Immature natural killer cell (primary cell): Measurements from ENCODE around the gene SLFN12. TPM values are rescaled to one million over a fixed set of nuclear protein-coding genes. Genes with fewer than 3 reads are reported as not detected.
"Not testable (repeated sequence)": the region's sequence is repeated elsewhere in the genome, so short reads cannot be mapped to it uniquely, and the experiment has no call there.

Source experiments
- DNase-seq, 3 donors: peaks; one replicate each; pipeline ENCODE4 v3.0.0; 2022; ENCODE audit warnings: mixed read lengths in 1 of 3
- H3K27ac Mint-ChIP-seq, 6 donors: one replicate each; pipeline ENCODE4 v1.8.0; 2020; ENCODE audit warnings: mixed read lengths in 6 of 6, mild to moderate bottlenecking in 5 of 6, inconsistent platforms in 4 of 6, moderate library complexity in 3 of 6
- H3K27me3 Mint-ChIP-seq, 3 donors: one replicate each; pipeline ENCODE4 v1.8.0; 2020 to 2021; ENCODE audit warnings: low read depth in 3 of 3, mild to moderate bottlenecking in 3 of 3, mixed read lengths in 3 of 3, moderate library complexity in 3 of 3, inconsistent platforms in 1 of 3
- H3K36me3 Mint-ChIP-seq, 3 donors: one replicate each; pipeline ENCODE4 v1.8.0; 2020; ENCODE audit warnings: mixed read lengths in 3 of 3, inconsistent platforms in 2 of 3, mild to moderate bottlenecking in 2 of 3
- H3K4me1 Mint-ChIP-seq, 2 donors: one replicate each; pipeline ENCODE4 v1.8.0; 2020; ENCODE audit warnings: inconsistent platforms in 2 of 2, mild to moderate bottlenecking in 2 of 2, mixed read lengths in 2 of 2, moderate library complexity in 1 of 2
- H3K4me3 Mint-ChIP-seq, 5 donors: one replicate each; pipeline ENCODE4 v1.8.0; 2020; ENCODE audit warnings: mild to moderate bottlenecking in 5 of 5, mixed read lengths in 5 of 5, inconsistent platforms in 3 of 5, moderate library complexity in 3 of 5
- H3K9me3 Mint-ChIP-seq, 6 donors: one replicate each; pipeline ENCODE4 v1.8.0; 2020; ENCODE audit warnings: mild to moderate bottlenecking in 6 of 6, mixed read lengths in 6 of 6, inconsistent platforms in 4 of 6, moderate library complexity in 3 of 6
- polyA plus RNA-seq, 3 donors: library from polyadenylated mRNA; unstranded; fragments of 300-500 nt; fragmentation: Illumina TruSeq; gene quantifications; one replicate each; pipeline ENCODE4 v1.2.3, GENCODE V29; 2021

Gene SLFN12
- 10 to 100 TPM in 1 of 3 donors, 1 to 10 TPM in 1, under 1 TPM in 1; 0.44 to 10.5 (median 6.3) TPM for polyA plus RNA-seq

DNA sequence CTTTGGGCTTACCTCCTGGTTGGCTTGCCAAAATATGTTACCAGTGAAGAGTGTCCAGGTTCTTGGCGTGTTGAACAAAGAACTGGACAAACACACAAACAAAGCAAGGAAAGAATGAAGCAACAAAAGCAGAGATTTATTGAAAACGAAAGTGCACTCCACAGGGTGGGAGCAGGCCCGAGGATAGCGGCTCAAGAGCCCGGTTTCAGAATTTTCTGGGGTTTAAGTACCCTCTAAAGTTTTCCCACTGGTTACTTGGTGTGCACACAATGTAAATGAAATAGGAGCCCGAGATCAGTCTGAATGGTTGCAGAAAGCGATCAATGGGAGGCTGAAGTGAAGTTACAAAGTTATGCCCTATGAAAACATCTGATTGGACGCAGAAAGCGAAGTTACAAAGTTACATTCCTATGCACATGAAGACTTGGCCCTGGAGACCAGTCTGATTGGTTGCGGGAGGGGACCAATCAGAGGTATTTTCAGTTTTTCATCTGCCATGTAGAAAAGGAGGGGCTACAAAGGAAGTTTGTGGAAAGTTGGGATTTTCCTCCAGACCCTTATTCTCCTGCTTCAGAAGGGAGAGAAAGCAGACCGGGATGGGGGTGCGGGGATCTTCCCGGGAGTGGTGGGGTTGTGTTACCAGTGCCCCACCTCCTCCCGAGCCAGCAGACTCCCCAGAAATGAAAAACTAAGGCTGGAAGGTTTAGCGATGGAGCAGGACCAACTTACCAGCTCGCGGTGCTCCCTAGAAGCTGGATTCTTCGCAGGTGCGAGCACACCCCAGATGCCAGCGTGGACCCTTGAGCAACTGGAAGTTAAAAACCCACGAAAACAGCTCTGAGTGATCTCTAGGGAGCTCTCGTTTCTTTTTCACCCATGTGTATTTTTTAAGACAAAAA, at the start of gene SLFN12:
Gene SLFN12, minus strand, starts transcription at position 325 of the 899 bp plus-strand sequence. CDS start 9,472 bp downstream, outside the sequence.
- peak; percentile 71 to 73 (median 73) for DNase-seq
- peaks cover 65 to 73% of the 10 kb centered on the region in 2 donors for H3K4me1 Mint-ChIP-seq
- H3K4me3 Mint-ChIP-seq: peak within 1 kb of the TSS; percentile 96 to 100 (median 98)
- peaks cover 0 to 4% (median 0%) of the 10 kb centered on the region in 3 donors for H3K36me3 Mint-ChIP-seq
- peaks cover 3 to 8% (median 7%) of the 10 kb centered on the region in 3 donors for H3K27me3 Mint-ChIP-seq
- peak within 1 kb of the TSS; percentile 94 to 99 (median 96) for H3K27ac Mint-ChIP-seq
- H3K9me3 Mint-ChIP-seq: no peaks in the 10 kb centered on the region

DNA sequence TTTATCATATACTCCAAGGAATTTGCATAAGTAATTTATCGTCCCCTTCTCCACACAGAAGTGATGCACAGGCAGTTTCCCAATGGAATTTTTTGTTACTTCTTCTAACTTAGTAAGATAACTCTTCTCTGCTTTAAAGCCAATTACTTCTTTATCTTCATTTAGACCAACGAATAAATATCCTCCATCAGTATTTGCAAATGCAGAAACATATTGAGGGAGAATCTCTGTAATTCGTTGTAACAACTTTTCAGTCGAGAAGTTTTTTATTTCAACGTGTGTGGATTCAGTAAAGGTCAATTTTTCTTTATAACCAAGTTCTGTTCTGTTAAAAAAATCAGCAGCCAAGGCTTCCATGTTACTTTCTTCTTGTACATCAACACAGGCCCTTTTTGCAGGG, 47.0 kb upstream of the SLFN12 start:
- peaks cover 65 to 87% of the 10 kb centered on the region in 2 donors for H3K4me1 Mint-ChIP-seq
- DNase-seq: no peak
- H3K27ac Mint-ChIP-seq: peak overlapping the region in 4 of 6 donors; percentile 36 to 75 (median 66)
- no peak overlapping the region for H3K4me3 Mint-ChIP-seq
- H3K27me3 Mint-ChIP-seq: no peaks in the 10 kb centered on the region
- peaks cover 30 to 78% (median 53%) of the 10 kb centered on the region in 3 donors for H3K36me3 Mint-ChIP-seq
- H3K9me3 Mint-ChIP-seq: peaks cover 0 to 2% (median 0%) of the 10 kb centered on the region in 6 donors

DNA sequence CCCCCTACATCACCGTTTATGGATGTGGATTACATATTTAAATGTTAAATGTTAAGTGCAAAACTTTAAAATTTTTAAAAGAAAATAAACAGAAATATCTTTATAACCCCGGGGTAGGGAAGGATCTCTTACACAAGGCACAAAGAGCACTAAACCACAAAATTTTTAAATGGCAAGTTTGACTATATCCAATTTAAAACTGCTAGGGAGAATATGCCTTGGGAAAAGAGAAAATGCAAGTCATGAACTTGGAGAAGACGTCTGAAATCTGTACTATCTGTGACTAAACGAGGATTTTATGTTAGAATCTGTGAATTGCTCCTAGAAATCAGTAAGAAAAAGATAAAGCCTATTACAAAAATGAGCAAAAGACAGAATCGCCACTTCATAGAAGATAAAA, 44.9 kb upstream of the SLFN12 start:
- Mint-ChIP-seq H3K4me1 (peaks cover 55 to 87% of the 10 kb centered on the region in 2 donors), H3K9me3 (no peaks in the 10 kb centered on the region), H3K27me3 (peaks cover 0 to 2% (median 0%) of the 10 kb centered on the region in 3 donors), H3K4me3 (no peak overlapping the region), H3K27ac (peak overlapping the region; percentile 5 to 84 (median 72)), H3K36me3 (peaks cover 44 to 79% (median 46%) of the 10 kb centered on the region in 3 donors)
- no peak for DNase-seq

DNA sequence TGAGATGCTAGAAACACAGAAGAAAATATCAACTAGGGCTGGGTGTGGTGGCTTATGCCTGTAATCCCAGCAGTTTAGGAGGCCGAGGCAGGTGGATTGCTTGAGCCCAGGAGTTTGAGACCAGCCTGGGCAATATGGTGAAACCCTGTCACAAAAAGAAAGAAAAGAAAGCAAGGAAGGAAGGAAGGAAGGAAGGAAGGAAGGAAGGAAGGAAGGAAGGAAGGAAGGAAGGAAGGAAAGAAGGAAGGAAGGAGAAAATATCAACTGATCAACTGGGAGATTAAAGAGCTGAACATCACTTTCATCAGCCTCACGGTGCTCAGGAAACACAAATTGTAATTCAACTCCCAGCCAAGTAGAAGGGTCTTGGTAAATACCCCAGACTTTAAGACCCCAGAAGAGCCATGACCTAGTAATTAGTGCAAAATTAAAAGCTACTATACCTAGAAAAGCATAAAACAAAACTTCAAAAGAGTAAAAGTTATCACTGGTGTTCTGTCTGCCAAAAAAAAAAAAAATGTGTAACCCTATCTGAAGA, 44.1 kb upstream of the SLFN12 start:
- DNase-seq: no peak
- peaks cover 50 to 79% (median 50%) of the 10 kb centered on the region in 3 donors for H3K36me3 Mint-ChIP-seq
- H3K27ac Mint-ChIP-seq: peak overlapping the region; percentile 71 to 93 (median 90)
- H3K4me1 Mint-ChIP-seq: peaks cover 58 to 85% of the 10 kb centered on the region in 2 donors
- H3K4me3 Mint-ChIP-seq: no peak overlapping the region
- peaks cover 0 to 2% (median 0%) of the 10 kb centered on the region in 6 donors for H3K9me3 Mint-ChIP-seq
- H3K27me3 Mint-ChIP-seq: peaks cover 0 to 2% (median 0%) of the 10 kb centered on the region in 3 donors

DNA sequence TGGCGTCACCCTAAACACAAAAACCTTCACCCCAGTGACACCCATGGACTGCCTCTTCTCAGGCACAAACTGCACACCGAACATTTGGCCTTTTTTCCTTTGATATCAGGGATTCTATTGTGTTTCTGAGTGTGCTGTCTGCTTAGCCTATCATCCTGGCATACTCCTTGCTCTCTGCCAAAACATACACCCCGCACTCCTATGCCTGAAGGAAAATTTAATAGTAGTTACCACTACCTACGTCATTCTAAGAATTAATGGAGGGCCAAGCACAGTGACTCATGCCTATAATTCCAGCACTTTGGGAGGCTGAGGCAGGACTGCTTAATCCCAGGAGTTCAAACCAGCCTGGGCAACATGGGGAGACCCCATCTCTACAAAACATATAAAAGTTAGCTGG, 36.2 kb upstream of the SLFN12 start:
- Mint-ChIP-seq H3K4me1 (peaks cover 63 to 78% of the 10 kb centered on the region in 2 donors), H3K36me3 (peaks cover 15 to 32% (median 32%) of the 10 kb centered on the region in 3 donors), H3K4me3 (peak overlapping the region; percentile 72 to 83 (median 77)), H3K9me3 (peaks cover 0 to 2% (median 0%) of the 10 kb centered on the region in 6 donors), H3K27me3 (peaks cover 3 to 9% (median 4%) of the 10 kb centered on the region in 3 donors), H3K27ac (peak overlapping the region; percentile 86 to 99 (median 91))
- DNase-seq: no peak

DNA sequence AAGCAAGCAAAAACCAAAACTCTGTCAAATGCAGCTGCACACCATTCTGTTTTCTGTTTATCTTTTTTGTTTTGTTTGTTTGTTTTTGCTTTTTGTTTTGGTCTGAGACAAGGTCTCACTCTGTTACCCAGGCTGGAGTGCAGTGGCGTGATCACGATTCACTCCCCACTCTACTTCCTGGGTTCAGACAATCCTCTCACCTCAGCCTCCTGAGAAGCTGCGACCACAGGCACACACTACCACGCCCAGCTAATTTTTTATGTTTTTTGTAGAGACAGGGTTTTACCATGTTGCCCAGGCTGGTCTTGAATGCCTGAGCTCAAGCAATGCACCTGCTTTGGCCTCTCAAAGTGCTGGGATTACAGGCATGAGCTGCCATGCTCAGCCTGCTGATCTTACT, 35.5 kb upstream of the SLFN12 start:
- peaks cover 0 to 2% (median 0%) of the 10 kb centered on the region in 6 donors for H3K9me3 Mint-ChIP-seq
- peak overlapping the region; percentile 72 to 83 (median 77) for H3K4me3 Mint-ChIP-seq
- H3K27me3 Mint-ChIP-seq: peaks cover 3 to 9% (median 4%) of the 10 kb centered on the region in 3 donors
- H3K4me1 Mint-ChIP-seq: peaks cover 58 to 78% of the 10 kb centered on the region in 2 donors
- peak overlapping the region; percentile 86 to 99 (median 91) for H3K27ac Mint-ChIP-seq
- peaks cover 13 to 32% (median 27%) of the 10 kb centered on the region in 3 donors for H3K36me3 Mint-ChIP-seq
- peak; percentile 73 to 81 (median 77) for DNase-seq

DNA sequence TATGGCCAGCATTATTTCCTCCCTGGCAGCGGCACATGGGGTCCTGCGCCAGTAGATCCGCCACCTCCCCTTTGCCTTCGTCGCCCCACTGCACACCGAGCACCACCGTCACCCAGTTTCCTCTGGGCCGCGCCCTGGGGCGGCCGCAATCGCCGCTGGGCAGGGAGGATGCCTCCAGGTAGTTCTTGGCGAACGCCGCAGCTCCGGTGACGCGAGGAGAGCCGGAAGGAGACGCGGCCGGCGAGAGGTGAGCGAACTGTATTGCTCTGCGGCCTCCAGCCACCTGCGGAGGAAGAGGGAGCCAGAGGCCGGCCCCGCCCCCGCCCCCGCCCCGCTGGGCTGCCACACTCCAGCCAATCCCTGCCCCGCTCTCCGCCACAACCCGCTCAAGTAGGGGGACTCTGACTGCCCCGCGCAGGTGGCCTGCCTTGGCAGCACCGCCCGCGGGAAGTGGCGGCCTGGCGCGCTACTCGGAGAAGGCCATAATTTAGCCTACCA, 28.1 kb upstream of the SLFN12 start:
- peak overlapping the region; percentile 87 to 100 (median 96) for H3K27ac Mint-ChIP-seq
- peak; percentile 84 to 90 (median 88) for DNase-seq
- peaks cover 4 to 7% (median 5%) of the 10 kb centered on the region in 3 donors for H3K27me3 Mint-ChIP-seq
- H3K9me3 Mint-ChIP-seq: peaks cover 0 to 6% (median 0%) of the 10 kb centered on the region in 6 donors
- peaks cover 7 to 27% (median 17%) of the 10 kb centered on the region in 3 donors for H3K36me3 Mint-ChIP-seq
- H3K4me1 Mint-ChIP-seq: peaks cover 20 to 52% of the 10 kb centered on the region in 2 donors
- peak overlapping the region; percentile 82 to 93 (median 85) for H3K4me3 Mint-ChIP-seq

DNA sequence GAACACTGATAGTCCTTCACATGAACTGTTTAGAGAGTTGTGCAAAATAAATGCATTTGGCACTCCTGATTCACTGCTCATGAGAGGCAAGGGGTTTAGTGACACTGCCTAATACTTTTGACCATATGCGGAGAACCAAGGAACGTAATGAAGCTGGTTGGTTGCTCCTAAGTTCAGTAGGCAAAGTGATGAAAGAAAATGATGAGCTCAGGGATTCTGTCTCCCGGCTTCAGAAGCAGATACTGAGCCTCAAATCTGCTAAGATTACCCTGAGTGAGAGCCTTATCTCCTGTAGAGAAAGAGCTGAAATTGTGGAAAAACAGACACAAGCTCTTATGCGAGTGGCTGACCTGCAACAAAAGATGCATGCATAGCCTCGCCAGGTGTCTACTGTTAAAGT, 21.7 kb upstream of the SLFN12 start:
- Mint-ChIP-seq H3K4me1 (peaks cover 11 to 29% of the 10 kb centered on the region in 2 donors), H3K36me3 (peaks cover 0 to 16% (median 14%) of the 10 kb centered on the region in 3 donors), H3K27ac (peak overlapping the region in 3 of 6 donors; percentile 16 to 42 (median 29)), H3K27me3 (peaks cover 5 to 14% (median 9%) of the 10 kb centered on the region in 3 donors)
- H3K4me3 Mint-ChIP-seq, DNase-seq, H3K9me3 Mint-ChIP-seq: not testable (repeated sequence)

DNA sequence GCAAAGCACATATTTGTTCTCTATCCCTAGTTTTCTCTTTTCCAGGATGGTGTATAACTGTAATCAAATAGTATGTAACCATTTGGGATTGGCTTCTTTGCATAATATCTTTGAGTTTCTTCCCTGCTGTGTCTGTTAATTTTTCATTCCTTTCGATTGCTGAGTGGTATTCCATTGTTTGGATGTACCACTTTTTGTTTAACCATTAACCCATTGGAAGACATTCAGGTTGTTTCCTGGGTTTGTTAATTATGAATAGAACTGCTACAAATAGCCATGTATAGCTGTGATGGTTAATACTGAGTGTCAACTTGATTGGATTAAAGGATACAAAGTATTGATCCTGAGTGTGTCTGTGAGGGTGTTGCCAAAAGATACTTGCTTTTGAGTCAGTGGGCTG, 20.9 kb upstream of the SLFN12 start:
- peaks cover 0 to 9% (median 7%) of the 10 kb centered on the region in 3 donors for H3K36me3 Mint-ChIP-seq
- peak overlapping the region in 4 of 6 donors; percentile 5 to 72 (median 28) for H3K27ac Mint-ChIP-seq
- no peak overlapping the region for H3K4me3 Mint-ChIP-seq
- peaks cover 0 to 5% (median 0%) of the 10 kb centered on the region in 6 donors for H3K9me3 Mint-ChIP-seq
- DNase-seq: no peak
- H3K27me3 Mint-ChIP-seq: peaks cover 9 to 19% (median 17%) of the 10 kb centered on the region in 3 donors
- H3K4me1 Mint-ChIP-seq: peaks cover 14 to 23% of the 10 kb centered on the region in 2 donors

DNA sequence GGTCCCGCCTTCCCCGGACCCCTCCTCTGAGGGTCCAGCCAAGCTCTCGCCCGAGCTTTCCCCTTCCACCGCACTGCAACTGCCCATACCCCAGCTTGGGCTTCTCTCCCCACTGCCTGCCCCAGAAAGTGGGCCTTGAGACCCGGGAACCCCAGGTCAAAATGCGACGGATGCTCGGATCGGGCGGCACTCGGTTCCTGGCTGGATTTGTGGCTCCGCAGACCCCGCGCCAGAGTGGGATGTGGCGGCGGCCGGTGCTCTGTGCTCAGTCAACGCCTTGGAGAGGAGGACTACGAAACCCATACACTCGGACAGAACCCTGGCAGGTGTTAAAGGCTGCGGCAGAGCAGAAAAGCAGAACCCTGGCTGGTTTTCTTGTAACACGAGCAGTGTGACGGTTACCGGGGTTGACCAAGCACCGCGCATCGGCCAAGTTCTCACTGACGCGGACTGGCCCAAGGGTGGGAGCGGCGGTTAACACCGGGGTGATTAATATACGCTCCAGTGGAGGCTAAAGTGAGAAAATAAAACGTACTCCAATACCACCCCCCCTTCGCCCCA, 17.2 kb upstream of the SLFN12 start:
- H3K9me3 Mint-ChIP-seq: no peaks in the 10 kb centered on the region
- peak overlapping the region; percentile 96 to 98 (median 96) for H3K4me3 Mint-ChIP-seq
- peak overlapping the region; percentile 96 to 100 (median 99) for H3K27ac Mint-ChIP-seq
- peak; percentile 82 to 85 (median 84) for DNase-seq
- H3K27me3 Mint-ChIP-seq: peaks cover 11 to 22% (median 22%) of the 10 kb centered on the region in 3 donors
- H3K36me3 Mint-ChIP-seq: peaks cover 7 to 9% (median 8%) of the 10 kb centered on the region in 3 donors
- H3K4me1 Mint-ChIP-seq: peaks cover 27 to 45% of the 10 kb centered on the region in 2 donors

DNA sequence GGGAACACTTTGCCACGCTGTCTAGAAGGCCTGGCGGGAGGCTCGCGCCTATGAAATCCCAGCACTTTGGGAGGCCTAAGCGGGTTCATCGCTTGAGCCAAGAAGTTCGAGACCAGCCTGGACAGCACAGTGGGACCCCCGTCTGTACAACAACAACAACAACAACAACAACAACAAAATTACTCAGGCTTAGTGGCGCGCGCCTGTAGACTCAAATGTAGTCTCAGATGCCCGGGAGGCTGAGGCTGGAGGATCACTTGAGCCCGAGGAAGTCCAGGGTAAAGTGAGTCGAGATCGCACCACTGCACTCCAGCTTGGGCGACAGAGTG, 16.6 kb upstream of the SLFN12 start:
- Mint-ChIP-seq H3K4me3 (peak overlapping the region; percentile 96 to 98 (median 96)), H3K27me3 (peaks cover 11 to 22% (median 22%) of the 10 kb centered on the region in 3 donors), H3K36me3 (peaks cover 9 to 13% (median 10%) of the 10 kb centered on the region in 3 donors), H3K27ac (peak overlapping the region; percentile 96 to 100 (median 99)), H3K9me3 (no peaks in the 10 kb centered on the region), H3K4me1 (peaks cover 27 to 51% of the 10 kb centered on the region in 2 donors)
- DNase-seq: no peak

DNA sequence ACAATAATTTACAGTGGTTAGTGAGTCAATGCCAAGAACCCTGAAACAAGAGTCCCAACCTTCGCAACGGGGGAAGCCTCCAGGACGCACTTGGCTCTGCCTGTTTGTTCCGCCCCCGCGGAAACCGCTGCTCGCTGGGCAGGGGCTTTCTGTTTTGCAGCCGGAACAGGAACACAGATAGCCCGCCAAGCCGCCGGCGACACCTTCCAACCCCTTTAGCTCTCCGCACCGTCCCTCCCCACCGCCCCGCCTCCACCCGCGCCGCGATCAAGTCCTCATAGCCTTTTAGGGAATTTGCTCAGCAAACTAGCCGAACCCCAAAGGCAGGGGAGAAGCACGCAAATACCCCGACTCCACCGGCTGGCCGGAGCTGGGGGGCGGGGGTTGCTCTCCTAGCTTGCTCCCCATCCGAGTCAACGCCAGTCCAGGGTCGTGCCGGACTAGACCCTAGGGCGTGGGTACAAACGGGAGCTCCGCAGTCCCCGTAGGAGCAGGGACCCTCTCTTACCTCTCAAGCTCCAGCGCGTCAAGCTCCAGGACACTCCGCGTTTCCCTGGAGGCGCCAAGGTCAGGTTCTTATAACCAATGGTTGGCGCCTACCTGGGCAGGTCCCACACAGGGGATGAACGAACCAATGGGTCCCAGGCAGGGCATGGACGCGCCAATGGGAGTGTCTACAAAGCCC, 16.1 kb upstream of the SLFN12 start, which contains the start of gene SLFN13:
Gene SLFN13, minus strand, starts transcription at position 553 of the 685 bp plus-strand sequence. CDS start 3,086 bp downstream, outside the sequence.
- peaks cover 27 to 54% of the 10 kb centered on the region in 2 donors for H3K4me1 Mint-ChIP-seq
- H3K27me3 Mint-ChIP-seq: peaks cover 11 to 22% (median 22%) of the 10 kb centered on the region in 3 donors
- peak; percentile 91 for DNase-seq
- peaks cover 11 to 17% (median 15%) of the 10 kb centered on the region in 3 donors for H3K36me3 Mint-ChIP-seq
- H3K9me3 Mint-ChIP-seq: no peaks in the 10 kb centered on the region
- H3K27ac Mint-ChIP-seq: peak within 1 kb of the TSS; percentile 96 to 100 (median 99)
- peak within 1 kb of the TSS; percentile 96 to 98 (median 96) for H3K4me3 Mint-ChIP-seq
